HEK293 (cell line): ENCODE results near the gene SOX6.

Experiments
- CTCF ChIA-PET: fragments of 350-600 bp; formaldehyde crosslinking; extraction: SDS; loops from one replicate; lab custom pipeline; 2021; ENCODE audit warnings: antibody characterized with exemption; lab: Yijun Ruan, JAX
- POLR2A ChIA-PET: fragments of 300-600 bp; formaldehyde crosslinking; extraction: SDS; loops from one replicate; lab custom pipeline; 2020; ENCODE audit warnings: antibody characterized with exemption, inconsistent platforms; lab: Yijun Ruan, JAX
- H3K27ac ChIP-seq: fragments of 200-500 bp; sonication (Bioruptor generic); 2 replicates; pipeline ENCODE4 v1.5.1; 2014; ENCODE audit warnings: low read depth, low read length, control low read depth, inconsistent platforms; ENCODE audit errors: extremely low read depth
- H3K36me3 ChIP-seq, 2 experiments: fragments of 200-500 bp in 1 of 2; sonication (Bioruptor generic) in 1 of 2; 1 replicate in 1 of 2; 2 replicates in 1 of 2; pipeline ENCODE4 v1.5.1; 2014 to 2017; ENCODE audit warnings: inconsistent platforms in 2 of 2, low read length in 2 of 2; ENCODE audit not compliant: control insufficient read depth in 2 of 2, insufficient read depth in 1 of 2
- H3K4me1 ChIP-seq: fragments of 200-500 bp; sonication (Bioruptor generic); 2 replicates; pipeline ENCODE4 v1.5.1; 2014; ENCODE audit warnings: mild to moderate bottlenecking, low read length, inconsistent platforms; ENCODE audit not compliant: control insufficient read depth, insufficient read depth
- H3K4me3 ChIP-seq: 2 replicates; pipeline ENCODE4 v1.5.1; 2011; ENCODE audit warnings: low read depth, mild to moderate bottlenecking, control low read depth, low read length, moderate library complexity
- H3K9me3 ChIP-seq: fragments of 200-500 bp; sonication (Bioruptor generic); 2 replicates; pipeline ENCODE4 v1.5.1; 2014; ENCODE audit warnings: low read depth, low read length, inconsistent platforms; ENCODE audit not compliant: control insufficient read depth, insufficient read depth
- AEBP2 ChIP-seq: fragments of 450-650 bp; formaldehyde crosslinking; IDR thresholded peaks from 2 replicates; pipeline ENCODE4 v1.5.1; 2016; ENCODE audit warnings: missing biosample characterization, missing genetic modification characterization, borderline replicate concordance
- ELK4 ChIP-seq: IDR thresholded peaks from 2 replicates; pipeline ENCODE4 v1.6.1; 2011; ENCODE audit warnings: mild to moderate bottlenecking, low read depth, low read length, borderline replicate concordance
- GFI1B ChIP-seq: fragments of 450-650 bp; formaldehyde crosslinking; IDR thresholded peaks from 2 replicates; pipeline ENCODE4 v1.5.1; 2016; ENCODE audit warnings: missing biosample characterization, missing genetic modification characterization
- PBX3 ChIP-seq: sonication (generic); formaldehyde crosslinking; IDR thresholded peaks from 2 replicates; pipeline ENCODE4 v1.8.1; 2022; ENCODE audit warnings: mild to moderate bottlenecking, moderate library complexity, missing genetic modification reagents
- PRDM2 ChIP-seq: fragments of 450-650 bp; formaldehyde crosslinking; IDR thresholded peaks from 2 replicates; pipeline ENCODE4 v1.5.1; 2016; ENCODE audit warnings: missing biosample characterization, missing genetic modification characterization, borderline replicate concordance
- SETDB1 ChIP-seq: IDR thresholded peaks from one replicate; pipeline ENCODE4 v1.6.1; 2017; ENCODE audit warnings: mild to moderate bottlenecking, low read length, moderate library complexity, mixed read lengths; ENCODE audit not compliant: insufficient read length
- TRIM28 ChIP-seq: IDR thresholded peaks from 2 replicates; pipeline ENCODE4 v1.6.1; 2011; ENCODE audit warnings: low read length, control low read depth, borderline replicate concordance
- ZBTB21 ChIP-seq: fragments of 450-650 bp; formaldehyde crosslinking; IDR thresholded peaks from 2 replicates; pipeline ENCODE4 v1.5.1; 2017; ENCODE audit warnings: missing biosample characterization, missing genetic modification characterization
- ZNF184 ChIP-seq: fragments of 450-650 bp; IDR thresholded peaks from 2 replicates; pipeline ENCODE4 v1.5.1; 2018; ENCODE audit warnings: missing biosample characterization, mild to moderate bottlenecking, missing genetic modification characterization
- ZNF404 ChIP-seq: fragments of 450-650 bp; formaldehyde crosslinking; IDR thresholded peaks from 2 replicates; pipeline ENCODE4 v1.5.1; 2017; ENCODE audit warnings: missing biosample characterization, missing genetic modification characterization
- ZNF521 ChIP-seq: fragments of 450-650 bp; formaldehyde crosslinking; IDR thresholded peaks from 2 replicates; pipeline ENCODE4 v1.5.1; 2017; ENCODE audit warnings: missing biosample characterization, mild to moderate bottlenecking, missing genetic modification characterization
- ZNF561 ChIP-seq: fragments of 450-650 bp; IDR thresholded peaks from 2 replicates; pipeline ENCODE4 v1.5.1; 2018; ENCODE audit warnings: missing biosample characterization, missing genetic modification characterization, borderline replicate concordance

The SOX6 gene

GRCh38 chr11:16336204-16336603, 20.1 kb downstream of the SOX6 start:
- POLR2A ChIA-PET: no interaction called here
- no peak overlapping the region for H3K4me3 ChIP-seq
- no peak overlapping the region for H3K27ac ChIP-seq
- no peaks in the 10 kb centered on the region for H3K4me1 ChIP-seq
- TF ChIP-seq ZNF404 (tag by site-specific recombination) (no peak), ELK4 (no peak)
- TF ChIP-seq, all 188 proteins: peak for 0
- no peaks in the 10 kb centered on the region for H3K36me3 ChIP-seq
- CTCF ChIA-PET: no interaction called here
- no peaks in the 10 kb centered on the region for H3K9me3 ChIP-seq

GRCh38 chr11:16335236-16335962, 20.9 kb downstream of the SOX6 start:
- no peaks in the 10 kb centered on the region for H3K4me1 ChIP-seq
- ChIA-PET POLR2A (no interaction called here), CTCF (no interaction called here)
- TF ChIP-seq TRIM28 (no peak), PBX3 (CRISPR knock-in tag) (no peak), ZBTB21 (tag by site-specific recombination) (no peak), ZNF561 (tag by site-specific recombination) (no peak)
- H3K4me3 ChIP-seq: no peak overlapping the region
- no peak overlapping the region for H3K27ac ChIP-seq
- no peaks in the 10 kb centered on the region for H3K9me3 ChIP-seq
- no peaks in the 10 kb centered on the region for H3K36me3 ChIP-seq

- H3K9me3 ChIP-seq: no peaks in the 10 kb centered on the region
- H3K27ac ChIP-seq: no peak overlapping the region
- TF ChIP-seq PRDM2 (tag by site-specific recombination) (no peak), SETDB1 (no peak), ZNF184 (tag by site-specific recombination) (no peak), GFI1B (tag by site-specific recombination) (no peak), AEBP2 (tag by site-specific recombination) (no peak), ZNF521 (tag by site-specific recombination) (no peak)
- ChIA-PET POLR2A (no interaction called here), CTCF (interaction anchor here (0.7 kb wide), 1 partner anchor 140 kb away, joined by 3 read pairs; no protein-coding TSS in a partner anchor)
- H3K4me1 ChIP-seq: no peaks in the 10 kb centered on the region
- no peaks in the 10 kb centered on the region for H3K36me3 ChIP-seq
- H3K4me3 ChIP-seq: no peak overlapping the region
Measured at GRCh38 chr11:16326679-16327297, 29.6 kb downstream of the SOX6 start.
